HL-60 (cell line): Measurements from ENCODE around the gene DDX39A.

Source experiments
- DNase-seq, 2 experiments: peaks; one replicate each; pipeline ENCODE4 v3.0.0-alpha.2; 2010 to 2020; ENCODE audit warnings: low read depth in 1 of 2, low spot score in 1 of 2
- H3K27ac ChIP-seq: fragments of 250-450 bp; sonication (Bioruptor Pico); replicated peaks from 2 replicates; pipeline ENCODE4 v1.5.1; 2020; ENCODE audit warnings: mild to moderate bottlenecking, moderate library complexity
- H3K27me3 ChIP-seq: fragments of 250-450 bp; sonication (Bioruptor Pico); 2 replicates; pipeline ENCODE4 v1.5.1; 2021; ENCODE audit warnings: mild to moderate bottlenecking, moderate library complexity; ENCODE audit not compliant: insufficient read depth, poor library complexity, severe bottlenecking
- H3K4me3 ChIP-seq: replicated peaks from 2 replicates; pipeline ENCODE4 v1.5.1; 2011; ENCODE audit warnings: mild to moderate bottlenecking, control low read depth, low read length; ENCODE audit not compliant: insufficient read depth
- CTCF ChIP-seq: IDR thresholded peaks from one replicate; pipeline ENCODE4 v1.5.1; 2011; ENCODE audit warnings: low read length, control low read depth, inconsistent platforms; ENCODE audit not compliant: insufficient read depth
- GABPA ChIP-seq: IDR thresholded peaks from 2 replicates; pipeline ENCODE4 v1.6.1; 2012; ENCODE audit warnings: low read depth
- POLR2AphosphoS5 ChIP-seq: IDR thresholded peaks from 2 replicates; pipeline ENCODE4 v1.6.1; 2012; ENCODE audit warnings: low read depth
- SPI1 ChIP-seq: IDR thresholded peaks from 2 replicates; pipeline ENCODE4 v1.6.1; 2012; ENCODE audit warnings: low read depth, mild to moderate bottlenecking, borderline replicate concordance
- TF ChIP-seq, protein P1 (sequence below): IDR thresholded peaks from 2 replicates; pipeline ENCODE4 v1.6.1; 2012; ENCODE audit warnings: low read depth; ENCODE audit not compliant: insufficient replicate concordance

The DDX39A gene

DNA sequence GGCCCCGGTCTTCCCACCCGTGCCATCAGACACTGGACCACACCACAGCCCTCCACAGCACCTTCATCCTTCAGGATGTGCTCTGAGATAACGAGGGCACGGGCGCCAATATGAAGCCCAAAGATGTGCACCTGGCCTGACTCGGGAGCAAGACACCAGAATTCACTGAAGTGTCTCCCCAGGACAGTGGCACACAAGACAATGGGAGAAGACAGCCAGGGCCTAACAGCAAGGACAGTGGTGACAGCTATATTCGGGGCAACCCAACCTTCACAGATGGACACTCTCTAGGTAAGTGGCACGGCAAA is 7.2 kb downstream of the DDX39A start:
- H3K27me3 ChIP-seq = no peaks in the 10 kb centered on the region
- DNase-seq = no peak
- TF ChIP-seq GABPA = no peak
- no peak for TF ChIP-seq CTCF
- TF ChIP-seq POLR2AphosphoS5 = no peak
- no peak for TF ChIP-seq SPI1
- TF ChIP-seq, protein P1, sequence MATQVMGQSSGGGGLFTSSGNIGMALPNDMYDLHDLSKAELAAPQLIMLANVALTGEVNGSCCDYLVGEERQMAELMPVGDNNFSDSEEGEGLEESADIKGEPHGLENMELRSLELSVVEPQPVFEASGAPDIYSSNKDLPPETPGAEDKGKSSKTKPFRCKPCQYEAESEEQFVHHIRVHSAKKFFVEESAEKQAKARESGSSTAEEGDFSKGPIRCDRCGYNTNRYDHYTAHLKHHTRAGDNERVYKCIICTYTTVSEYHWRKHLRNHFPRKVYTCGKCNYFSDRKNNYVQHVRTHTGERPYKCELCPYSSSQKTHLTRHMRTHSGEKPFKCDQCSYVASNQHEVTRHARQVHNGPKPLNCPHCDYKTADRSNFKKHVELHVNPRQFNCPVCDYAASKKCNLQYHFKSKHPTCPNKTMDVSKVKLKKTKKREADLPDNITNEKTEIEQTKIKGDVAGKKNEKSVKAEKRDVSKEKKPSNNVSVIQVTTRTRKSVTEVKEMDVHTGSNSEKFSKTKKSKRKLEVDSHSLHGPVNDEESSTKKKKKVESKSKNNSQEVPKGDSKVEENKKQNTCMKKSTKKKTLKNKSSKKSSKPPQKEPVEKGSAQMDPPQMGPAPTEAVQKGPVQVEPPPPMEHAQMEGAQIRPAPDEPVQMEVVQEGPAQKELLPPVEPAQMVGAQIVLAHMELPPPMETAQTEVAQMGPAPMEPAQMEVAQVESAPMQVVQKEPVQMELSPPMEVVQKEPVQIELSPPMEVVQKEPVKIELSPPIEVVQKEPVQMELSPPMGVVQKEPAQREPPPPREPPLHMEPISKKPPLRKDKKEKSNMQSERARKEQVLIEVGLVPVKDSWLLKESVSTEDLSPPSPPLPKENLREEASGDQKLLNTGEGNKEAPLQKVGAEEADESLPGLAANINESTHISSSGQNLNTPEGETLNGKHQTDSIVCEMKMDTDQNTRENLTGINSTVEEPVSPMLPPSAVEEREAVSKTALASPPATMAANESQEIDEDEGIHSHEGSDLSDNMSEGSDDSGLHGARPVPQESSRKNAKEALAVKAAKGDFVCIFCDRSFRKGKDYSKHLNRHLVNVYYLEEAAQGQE = no peak
- no peak overlapping the region for H3K4me3 ChIP-seq
- H3K27ac ChIP-seq = no peak overlapping the region

DNA sequence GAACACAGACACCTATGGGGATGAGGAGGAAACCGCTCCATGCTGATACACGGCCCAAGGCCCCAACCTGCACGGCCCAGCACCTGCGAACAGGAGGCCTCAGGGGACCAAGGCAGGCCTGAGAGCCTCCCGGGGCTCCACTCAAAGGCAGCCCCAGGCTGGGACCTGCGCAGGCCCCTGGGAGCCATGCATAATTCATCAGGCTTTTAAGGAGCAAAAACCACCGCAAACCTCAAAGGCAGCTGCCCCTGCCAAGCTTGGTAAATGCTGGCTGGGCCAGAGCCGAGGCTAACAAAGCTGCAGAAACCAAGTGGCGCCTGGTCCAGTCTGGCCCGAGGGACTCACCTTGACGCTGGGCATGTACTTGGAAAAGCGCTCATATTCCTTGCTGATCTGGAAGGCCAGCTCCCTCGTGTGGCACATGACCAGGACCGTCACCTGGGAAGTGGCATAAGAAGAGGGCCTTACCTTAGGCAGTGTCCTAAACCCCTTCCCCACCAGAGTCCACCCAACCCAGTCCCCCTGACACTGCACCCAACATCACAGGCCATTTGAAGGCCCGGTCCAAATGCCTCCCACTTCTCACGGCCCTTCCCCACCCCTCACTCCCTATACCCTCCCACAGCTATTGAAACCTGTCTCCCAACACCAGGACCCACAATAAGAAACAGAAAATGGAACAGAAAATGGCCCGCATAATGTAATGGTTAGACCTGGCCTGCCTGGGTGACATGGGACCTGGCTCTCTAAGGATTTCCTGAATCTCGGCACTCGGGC is 7.8 kb downstream of the DDX39A start:
- Histone ChIP-seq H3K27me3 (no peaks in the 10 kb centered on the region), H3K27ac (no peak overlapping the region), H3K4me3 (no peak overlapping the region)
- DNase-seq = no peak
- TF ChIP-seq POLR2AphosphoS5 = peak; percentile 32; the same call in 1 of the 2 replicates
- no peak for TF ChIP-seq GABPA

DNA sequence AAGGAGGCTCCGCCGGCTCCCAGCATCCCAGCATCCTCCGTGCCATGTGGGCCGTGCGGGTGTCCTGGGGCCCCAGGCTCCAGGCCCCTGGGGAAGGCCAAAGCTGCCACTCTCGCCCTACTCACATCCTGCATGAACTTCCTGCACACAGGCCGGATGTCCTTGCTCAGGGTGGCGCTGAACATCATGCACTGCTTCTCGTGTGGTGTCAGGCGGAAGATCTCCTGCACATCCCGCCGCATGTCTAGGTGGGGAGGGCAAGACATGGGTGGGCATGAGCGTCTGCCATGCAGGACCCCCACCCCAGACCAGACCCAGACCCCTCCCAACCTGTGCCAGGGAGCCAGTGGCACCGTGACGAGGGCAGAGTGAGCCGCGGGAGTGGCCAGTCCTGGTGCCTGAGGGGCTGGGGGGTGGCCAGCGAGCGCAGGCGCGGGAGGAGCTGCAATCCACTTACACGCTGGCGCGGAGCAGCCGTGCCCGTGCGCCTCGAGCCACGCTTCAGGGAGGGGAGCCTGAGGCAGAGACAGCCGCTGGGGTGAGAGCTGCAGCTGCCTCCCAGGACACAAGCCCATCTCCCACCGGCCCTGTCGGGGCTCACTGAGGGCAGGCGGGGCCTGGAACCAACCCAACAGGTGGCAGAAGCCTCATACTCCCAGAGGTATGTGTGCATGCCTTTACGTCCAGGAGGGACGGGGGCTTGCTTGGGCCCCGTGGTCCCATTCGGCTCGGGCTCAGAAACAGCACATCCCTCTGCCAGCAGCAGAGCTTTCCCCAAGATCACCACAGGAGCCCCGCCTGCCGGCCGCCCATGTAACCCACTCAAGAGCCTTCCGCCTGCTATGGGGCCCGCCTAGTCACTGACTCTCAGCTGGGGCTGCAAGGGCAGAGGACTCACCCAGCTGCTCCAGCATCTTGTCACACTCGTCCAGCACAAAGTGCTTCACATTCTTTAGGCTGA is 8.8 kb downstream of the DDX39A start:
- H3K27me3 ChIP-seq = no peaks in the 10 kb centered on the region
- TF ChIP-seq CTCF (no peak), GABPA (no peak), SPI1 (no peak), POLR2AphosphoS5 (no peak)
- TF ChIP-seq, protein P1 = no peak
- H3K4me3 ChIP-seq = no peak overlapping the region
- H3K27ac ChIP-seq = no peak overlapping the region
- no peak for DNase-seq
